RPMI8226 (cell line): ENCODE results near the gene DEK.
"Not testable (repeated sequence)": the region's sequence is repeated elsewhere in the genome, so short reads cannot be mapped to it uniquely, and the experiment has no call there.

Experiments used
- DNase-seq: peaks from one replicate; pipeline ENCODE4 v3.0.0-alpha.2; 2015

DEK gene

GRCh38 chr6:18264219-18264922, at the start of gene DEK:
DEK (minus strand) TSS chr6:18264530; CDS start chr6:18263987, 543 bp downstream.
- peak; percentile 92 for DNase-seq

DNA sequence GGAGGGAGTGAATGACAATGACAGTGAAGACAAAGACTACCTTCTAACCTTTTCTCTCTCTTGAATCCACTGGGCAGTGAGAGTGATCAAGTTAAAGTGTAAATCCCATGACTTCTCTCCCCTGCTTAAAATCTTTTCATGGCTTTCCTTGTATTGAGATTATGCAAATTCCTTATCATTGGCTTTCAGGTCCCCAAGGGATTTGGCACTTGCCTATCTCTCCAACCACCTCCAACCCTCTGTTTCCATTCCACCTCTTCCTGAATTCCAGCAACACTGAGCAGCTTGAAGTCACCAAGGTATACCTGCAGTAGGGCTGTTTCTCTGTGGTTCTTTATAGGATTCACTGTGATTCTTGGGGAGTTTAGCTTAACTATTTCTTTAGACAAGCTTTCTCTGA, 48.0 kb upstream of the DEK start:
- DNase-seq: no peak

- DNase-seq: not testable (repeated sequence)
These were observed 45.7 kb upstream of the DEK start for GRCh38 chr6:18310010-18310409.

GRCh38 chr6:18309046-18309445, 44.7 kb upstream of the DEK start:
- DNase-seq: no peak

- DNase-seq: no peak
These were observed 43.9 kb upstream of the DEK start for GRCh38 chr6:18308070-18308735.

GRCh38 chr6:18306977-18307376, 42.6 kb upstream of the DEK start:
- no peak for DNase-seq

GRCh38 chr6:18302561-18303439, 38.5 kb upstream of the DEK start:
- no peak for DNase-seq

- no peak for DNase-seq
These were observed 29.0 kb upstream of the DEK start for GRCh38 chr6:18293076-18293904.

DNA sequence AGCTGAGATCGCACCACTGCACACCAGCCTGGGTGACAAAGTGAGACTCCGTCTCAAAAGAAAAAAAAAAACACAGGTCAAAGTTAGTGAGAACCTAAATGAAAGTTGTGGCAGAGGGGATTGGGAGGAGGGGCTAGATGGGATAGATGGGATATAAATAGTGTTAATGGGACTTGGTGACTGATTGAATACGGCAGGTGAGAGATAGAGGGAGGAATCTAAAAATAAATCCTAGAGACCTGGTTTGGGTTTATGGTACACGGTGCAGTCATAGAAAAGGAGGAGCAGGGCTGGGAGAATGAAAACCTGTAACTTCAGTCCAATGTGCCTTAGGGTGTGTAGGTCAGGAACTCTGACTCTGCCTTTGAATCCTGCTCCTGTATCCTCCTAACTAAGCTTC, 25.0 kb upstream of the DEK start:
- DNase-seq: no peak

DNA sequence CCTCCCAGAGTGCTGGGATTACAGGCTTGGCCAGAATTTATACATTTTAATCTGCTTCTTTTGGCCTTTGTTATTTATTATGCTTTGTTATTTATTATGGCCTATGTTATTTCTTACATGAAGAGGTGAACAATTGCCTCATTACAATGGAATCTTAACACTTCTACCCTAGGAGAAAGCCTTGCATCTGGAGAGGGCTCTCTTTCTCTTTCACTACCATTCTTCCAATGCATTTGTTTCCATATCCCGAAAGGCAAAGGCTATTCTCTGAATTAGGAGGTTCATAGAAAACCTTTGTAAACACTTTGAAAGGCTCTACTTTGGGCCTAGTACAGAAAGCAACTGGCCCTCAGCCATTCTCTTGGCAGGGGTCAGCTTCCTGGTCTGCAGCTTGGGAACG, 19.9 kb upstream of the DEK start:
- DNase-seq: no peak

DNA sequence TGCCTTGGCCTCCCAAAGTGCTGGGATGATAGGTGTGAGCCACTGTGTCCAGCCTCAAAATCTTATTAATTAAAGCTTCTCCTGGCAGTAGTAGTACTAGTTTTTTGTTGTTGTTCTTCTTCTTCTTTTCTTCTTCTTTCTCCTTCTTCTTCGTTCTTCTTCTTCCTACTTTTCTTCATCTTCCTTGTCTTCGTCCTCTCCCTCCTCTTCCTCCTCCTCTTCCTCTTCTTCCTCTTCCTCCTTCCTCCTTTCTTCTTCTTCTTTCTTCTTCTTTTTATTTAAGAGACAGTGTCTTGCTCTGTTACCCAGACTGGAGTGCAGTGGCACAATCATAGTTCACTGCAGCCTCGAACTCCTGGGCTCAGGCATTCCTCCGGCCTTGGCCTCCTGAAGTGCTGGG, 17.2 kb upstream of the DEK start:
- DNase-seq: no peak

- DNase-seq: no peak
These were observed 15.8 kb upstream of the DEK start for GRCh38 chr6:18280084-18280483.

GRCh38 chr6:18279422-18279821, 15.1 kb upstream of the DEK start:
- no peak for DNase-seq

- DNase-seq: no peak
These were observed 13.1 kb upstream of the DEK start for GRCh38 chr6:18277237-18278006.

- no peak for DNase-seq
These were observed 12.4 kb upstream of the DEK start for GRCh38 chr6:18276610-18277236.

- no peak for DNase-seq
These were observed 5.9 kb upstream of the DEK start for GRCh38 chr6:18270216-18270615.

GRCh38 chr6:18269717-18270116, 5.4 kb upstream of the DEK start:
- DNase-seq: no peak

GRCh38 chr6:18269253-18269652, 4.9 kb upstream of the DEK start:
- no peak for DNase-seq

- no peak for DNase-seq
These were observed 3.7 kb upstream of the DEK start for GRCh38 chr6:18268066-18268465.

GRCh38 chr6:18266523-18266912, 2.2 kb upstream of the DEK start:
- DNase-seq: no peak

DNA sequence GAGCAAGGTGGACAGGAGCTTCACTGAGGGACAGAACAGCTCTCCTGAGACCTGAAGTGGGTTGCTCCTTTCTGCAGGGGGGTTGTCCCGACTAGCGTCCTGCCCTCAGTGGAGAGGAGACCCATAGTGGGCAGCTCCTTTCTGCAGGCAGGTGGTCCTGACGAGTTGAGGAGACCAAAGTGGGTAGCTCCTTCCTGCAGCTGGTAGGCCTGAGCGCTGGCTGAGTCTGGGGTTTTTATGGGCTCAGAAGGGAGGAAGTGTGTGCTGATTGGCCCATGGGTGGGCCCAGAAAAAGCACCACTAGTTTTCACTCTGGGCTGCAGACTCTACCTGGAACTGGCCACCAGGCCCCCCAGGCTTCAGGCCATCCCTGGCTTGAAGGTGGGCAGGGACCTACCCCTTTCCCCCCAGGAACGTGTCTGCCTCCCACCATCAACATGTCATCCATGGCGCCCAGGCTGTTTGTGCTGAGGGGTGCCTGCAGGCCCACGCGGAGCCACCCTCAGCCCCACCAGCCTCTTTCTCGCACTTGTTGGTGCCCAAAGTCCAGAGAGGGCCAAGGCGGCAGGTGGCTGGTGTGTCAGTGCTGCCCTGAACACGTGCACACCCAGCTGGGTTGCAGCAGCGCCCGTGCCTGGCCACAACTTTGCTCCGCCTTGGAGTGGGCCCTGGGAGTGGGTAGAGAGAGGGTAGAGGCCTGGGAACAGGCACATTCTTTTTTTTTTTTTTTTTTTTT, 1.6 kb upstream of the DEK start:
- no peak for DNase-seq
